HG03442 (cell line): ENCODE measurements around the gene NRBF2.
A peak's percentile ranks its signal among the peaks of the same experiment; 100 is the strongest.

ENCODE experiments used
- ATAC-seq: cut with Tn5 transposase; IDR thresholded peaks from one replicate; pipeline ENCODE4 v1.9.1; 2021; ENCODE audit warnings: mild to moderate bottlenecking, moderate library complexity; ENCODE audit not compliant: unreplicated experiment

The NRBF2 gene

DNA sequence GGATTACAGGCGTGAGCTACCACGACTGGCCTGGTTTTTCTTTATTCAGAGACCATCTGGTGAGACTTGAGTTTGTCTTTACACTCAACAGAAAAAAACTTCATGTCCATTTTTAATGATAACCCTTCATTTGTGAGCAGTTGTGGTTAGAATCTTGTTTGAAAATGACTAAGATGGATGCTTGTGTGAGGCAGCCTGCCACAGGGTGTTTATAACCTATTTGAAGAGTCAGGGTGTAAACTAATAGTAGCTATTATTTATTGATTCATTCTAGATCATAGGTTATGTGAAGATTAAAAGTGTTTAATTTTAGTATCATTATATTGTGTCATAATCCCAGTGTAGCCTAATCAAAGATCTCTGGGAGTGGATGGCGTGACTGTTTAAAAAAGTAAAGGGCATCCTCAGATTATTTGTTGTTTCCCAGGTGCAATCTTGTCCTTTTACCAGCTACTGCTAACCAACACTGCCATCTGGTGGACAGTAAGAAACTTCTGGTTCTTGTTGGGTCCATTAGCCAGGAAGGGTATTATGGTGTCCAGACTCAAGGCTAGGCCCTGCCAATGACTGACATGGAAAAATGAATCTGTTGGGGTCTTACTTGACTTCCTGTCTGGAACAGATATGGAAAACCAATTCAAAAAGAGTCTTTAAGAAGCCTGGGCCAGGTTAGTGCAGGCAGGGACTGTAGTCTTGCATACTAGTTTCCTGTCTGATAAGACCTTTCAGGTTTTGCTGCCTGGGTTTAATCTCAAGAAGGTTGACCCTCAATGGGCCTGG is 24.9 kb downstream of the NRBF2 start:
- peak; percentile 72 for ATAC-seq

DNA sequence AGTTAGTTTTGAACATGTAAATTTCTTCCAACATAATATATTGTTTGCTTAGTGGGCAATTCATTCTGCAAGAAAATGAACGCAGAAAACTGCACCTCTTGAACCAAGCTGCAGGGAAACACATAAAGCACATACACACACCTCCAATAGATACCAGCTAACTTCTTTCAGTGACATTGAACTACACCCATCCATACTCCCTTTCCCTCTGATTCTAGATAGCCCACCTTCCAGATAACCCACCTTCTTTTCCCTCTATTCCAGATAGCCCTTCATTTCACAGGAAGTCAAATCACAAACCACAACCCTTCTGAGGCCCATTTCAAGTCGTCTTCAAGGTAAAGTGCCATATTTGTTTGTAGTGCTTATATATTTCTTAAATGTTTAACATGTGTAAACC is 28.5 kb downstream of the NRBF2 start:
- no peak for ATAC-seq

DNA sequence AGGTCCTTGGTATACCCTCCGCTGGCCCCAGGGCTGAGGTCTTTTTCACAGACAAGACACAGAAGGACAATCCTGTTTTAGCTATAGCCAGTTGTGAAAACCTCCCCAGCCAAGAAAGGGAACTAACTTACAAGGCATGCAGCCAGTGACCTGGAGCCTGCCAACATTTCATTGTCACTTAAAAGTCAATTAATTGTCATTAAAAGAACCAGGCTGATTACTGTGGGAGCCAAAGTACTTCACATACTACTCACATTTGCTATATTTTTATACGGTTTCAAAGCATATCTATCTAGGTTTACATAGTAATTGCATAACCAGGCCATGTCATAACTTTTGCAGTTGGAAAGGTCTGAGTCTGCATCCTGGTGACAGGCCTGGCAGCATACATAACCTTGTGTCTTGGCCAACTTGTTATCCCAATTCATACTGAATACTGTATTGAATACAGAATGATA is 31.1 kb downstream of the NRBF2 start:
- ATAC-seq: no peak

DNA sequence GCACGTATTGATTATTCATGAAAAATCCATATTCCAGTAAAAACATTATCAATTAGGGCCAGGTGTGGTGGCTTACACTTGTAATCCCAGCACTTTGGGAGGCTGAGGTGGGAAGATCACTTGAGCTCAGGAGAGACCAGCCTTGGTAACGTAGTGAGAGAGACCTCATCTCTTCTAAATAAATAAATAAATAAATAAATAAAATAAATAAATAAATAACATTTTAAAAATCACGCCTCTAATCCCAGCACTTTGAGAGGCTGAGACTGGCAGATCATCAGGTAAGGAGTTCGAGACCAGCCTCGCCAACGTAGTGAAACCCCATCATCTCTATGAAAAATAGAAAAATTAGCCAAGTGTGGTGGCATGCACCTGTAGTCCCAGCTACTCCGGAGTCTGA is 32.1 kb downstream of the NRBF2 start:
- no peak for ATAC-seq

DNA sequence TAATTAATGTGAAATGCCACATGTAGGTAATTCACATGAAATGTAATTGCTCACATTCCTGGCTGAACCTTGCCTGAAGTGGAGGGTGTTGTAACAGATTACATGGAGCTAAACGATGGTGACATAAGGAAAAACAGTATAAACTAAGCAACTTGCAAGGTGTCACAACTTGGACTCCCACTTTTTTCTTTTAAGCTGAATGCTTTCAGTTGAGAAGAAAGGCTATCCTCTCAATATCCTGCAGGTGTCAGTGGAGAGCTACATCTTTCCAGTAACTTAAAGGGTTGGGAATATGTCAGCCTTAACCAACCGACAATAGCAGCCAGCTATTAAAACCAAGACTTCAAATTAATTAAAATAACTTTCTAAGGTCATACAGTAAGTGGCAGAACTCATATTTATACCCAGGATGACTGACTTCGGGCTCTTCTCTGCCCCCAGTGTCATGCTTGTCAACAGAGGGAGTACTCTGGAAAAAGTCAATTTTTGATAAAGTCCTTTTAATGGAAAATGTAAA is 33.7 kb downstream of the NRBF2 start:
- ATAC-seq: peak; percentile 65

DNA sequence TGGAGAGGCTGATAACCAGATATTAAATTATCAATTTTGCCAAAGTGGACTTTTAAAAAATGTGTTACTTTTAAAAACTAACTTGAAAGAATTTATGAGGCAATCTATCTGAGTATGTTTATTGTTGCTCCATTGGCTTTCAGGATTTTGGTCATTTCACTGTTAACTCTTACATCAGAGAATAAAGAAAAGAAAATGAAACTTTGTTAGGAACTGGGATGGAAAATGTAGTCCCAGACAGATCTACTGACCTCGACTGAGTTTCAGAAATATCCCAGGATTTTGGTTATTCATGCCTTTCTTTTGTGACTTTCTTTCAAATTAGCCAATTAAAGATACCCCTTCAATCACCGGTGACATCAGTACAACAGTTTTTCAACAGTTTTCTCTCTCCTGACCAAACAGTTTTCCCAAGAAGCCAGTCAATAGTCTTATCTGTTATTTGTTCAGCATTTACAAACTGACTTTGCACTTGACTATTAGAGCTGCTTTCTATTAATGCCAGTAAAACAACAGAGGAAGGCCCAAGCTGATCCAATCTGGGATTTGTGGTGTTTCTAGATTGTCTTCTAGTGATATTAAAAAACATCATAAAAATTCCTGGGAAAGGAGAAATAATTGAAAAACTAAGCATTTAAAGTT is 35.8 kb downstream of the NRBF2 start:
- ATAC-seq: no peak

DNA sequence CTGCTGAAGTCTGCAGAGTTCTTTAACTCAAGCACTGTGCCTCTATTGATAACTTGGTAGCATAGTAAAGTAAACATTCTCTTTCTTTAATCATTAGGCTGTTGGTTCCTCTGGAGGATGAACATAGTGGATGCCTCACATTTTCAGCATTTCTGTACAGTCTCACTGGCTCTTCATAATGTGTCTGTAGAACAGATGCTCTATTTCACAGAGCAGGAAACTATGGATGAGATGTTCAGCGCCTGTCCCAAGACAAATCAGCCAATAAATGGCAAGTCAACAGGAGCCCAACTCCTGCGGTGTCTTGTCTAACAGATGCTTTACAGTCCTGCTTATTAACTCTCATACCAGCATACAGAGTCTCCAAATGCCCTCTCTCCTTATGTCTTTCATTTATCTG is 36.5 kb downstream of the NRBF2 start:
- no peak for ATAC-seq

DNA sequence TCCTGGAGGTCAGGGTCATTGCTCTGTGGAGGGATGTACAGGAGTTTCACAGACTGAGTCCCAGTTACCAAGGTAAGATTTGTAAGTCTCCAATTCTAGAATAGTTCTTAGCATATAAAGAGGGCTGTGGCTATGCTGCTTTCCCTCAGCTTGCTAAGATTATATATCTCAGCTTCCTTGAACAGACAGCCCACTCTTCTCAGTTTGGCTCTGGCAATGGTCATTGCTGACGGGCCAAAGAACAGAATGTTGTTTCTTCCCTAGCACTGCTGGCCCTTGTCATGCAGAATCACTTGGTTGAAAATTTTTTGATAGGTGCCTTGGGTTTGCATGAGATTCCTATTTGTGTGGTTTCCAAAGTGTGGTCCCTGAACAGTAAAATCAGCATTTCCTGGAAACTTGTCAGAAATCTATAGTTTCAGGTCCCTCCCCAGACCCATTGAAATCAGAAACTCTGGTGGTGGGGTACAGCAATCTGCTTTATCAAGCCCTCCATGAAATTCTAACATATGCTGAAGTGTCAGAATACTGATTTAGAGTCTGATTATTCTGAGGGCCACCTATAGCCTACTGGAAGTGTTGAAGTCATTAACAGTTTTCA is 38.2 kb downstream of the NRBF2 start:
- ATAC-seq: no peak

DNA sequence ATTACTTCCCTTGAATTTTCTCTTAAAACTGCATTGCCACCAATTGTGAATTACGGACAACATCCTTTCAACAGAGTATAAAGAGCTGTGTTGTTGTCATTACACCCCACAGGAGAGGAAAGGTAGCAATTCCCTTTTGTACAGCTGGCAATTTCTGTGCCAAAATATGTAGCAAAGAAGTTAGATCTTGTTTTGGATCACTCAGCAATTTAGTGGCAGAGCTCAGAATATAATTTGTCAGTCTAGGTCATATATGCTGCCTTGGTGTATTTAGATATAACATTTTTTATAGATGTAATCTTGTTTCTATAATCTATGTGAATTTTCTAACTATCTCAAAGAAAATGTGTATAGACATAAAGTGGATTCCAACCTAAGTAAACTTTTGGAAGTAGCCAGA is 38.8 kb downstream of the NRBF2 start:
- no peak for ATAC-seq

DNA sequence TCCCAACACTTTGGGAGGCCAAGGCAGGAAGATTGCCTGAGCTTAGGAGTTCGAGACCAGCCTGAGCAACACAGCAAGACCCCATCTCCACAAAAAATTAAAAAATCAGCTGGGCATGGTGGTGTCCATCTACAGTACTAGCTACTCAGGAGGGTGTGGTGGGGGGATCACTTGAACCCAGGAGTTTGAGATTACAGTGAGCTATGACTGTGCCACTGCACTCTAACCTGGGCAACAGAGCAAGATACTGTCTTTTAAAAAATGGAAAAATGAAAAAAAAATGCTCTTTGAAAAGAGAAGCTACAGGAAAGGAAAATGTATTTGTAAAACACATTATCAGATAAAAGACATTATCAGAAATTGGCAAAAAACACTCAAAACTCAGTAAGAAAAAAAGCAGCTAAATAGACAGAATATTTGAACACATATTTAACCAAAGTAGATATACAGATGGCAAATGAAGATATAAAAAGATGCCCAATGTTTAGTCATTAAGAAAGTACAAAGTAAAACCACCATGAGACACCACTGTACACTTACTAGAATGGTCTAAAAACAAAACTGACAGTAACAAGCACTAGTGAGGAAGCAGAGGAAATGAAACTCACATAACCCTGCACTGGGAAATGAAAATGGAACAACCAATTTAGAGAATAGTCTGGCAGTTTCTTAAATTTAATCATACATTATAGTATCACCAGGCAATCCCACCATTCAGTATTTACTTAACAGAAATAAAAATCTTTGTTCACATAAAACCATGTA is 40.5 kb downstream of the NRBF2 start:
- peak; percentile 99 for ATAC-seq

DNA sequence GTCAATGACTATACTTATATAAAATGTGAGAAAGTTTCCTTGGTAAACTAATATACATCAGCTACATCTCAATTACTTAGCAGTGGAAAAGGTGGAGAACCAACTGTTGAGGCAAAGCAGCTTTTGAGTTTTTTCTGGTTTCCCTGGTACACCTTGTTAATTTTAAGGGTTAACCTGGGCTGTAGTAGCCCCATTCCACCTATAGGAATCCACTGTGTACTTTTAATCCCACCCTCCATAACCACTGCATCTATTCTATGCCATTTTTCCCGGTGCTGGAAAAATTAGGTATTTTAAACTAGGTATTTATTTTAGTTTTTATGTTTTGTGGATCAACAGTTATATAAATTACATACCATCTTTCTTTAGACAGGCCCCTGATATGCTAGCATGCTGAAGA is 42.4 kb downstream of the NRBF2 start:
- no peak for ATAC-seq

DNA sequence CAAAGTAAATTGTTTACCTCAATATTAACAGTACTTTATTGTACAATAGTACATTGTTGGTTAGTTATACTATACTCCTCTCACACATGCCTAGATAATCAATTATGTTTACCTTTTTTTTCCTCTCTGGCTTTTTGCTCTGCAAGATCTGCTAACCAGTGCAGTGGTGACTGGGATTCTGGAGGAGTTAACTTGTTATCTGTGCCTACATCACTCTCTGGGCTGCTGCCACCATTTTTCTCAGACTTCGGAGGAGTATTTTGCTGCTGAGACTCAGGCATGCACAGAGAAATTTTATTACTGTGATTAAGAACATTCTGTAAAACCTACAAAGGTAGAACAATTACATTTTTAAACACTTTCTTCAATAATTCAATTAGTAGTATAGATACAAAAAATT is 59.7 kb downstream of the NRBF2 start:
- ATAC-seq: no peak

DNA sequence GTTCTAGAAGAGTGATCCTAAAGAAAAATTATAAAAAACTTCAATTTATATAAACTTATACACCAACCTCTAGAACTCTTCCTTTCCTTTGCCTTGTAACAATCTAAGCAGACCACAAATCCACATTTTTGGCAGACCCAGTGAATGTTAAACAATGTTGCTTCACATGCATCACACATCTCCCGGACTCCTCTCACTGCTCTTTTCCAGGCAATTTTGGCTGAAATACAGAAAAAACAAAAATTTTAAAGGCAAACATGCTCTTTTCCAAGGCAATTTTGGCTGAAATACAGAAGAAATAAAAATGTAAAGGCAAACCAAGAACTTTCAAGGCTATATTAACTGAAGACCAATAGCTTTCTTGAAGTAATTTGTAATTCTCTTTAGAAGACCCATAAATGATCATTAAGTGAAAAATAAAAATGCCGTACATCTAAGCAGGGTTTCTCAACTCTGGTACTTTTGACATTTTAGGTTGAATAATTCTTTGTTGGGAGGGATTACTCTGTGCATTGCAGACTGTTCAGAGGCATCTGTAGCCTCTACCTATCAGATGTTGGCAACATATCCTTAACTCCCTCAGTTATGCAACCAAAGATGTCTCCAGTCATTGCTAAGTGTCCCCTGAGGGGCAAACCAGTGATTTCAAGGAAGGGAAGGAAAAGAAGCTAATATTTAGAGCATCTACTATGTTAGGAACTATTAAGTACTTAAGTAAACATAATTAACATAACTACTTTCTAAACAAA is 64.4 kb downstream of the NRBF2 start:
- ATAC-seq: no peak

DNA sequence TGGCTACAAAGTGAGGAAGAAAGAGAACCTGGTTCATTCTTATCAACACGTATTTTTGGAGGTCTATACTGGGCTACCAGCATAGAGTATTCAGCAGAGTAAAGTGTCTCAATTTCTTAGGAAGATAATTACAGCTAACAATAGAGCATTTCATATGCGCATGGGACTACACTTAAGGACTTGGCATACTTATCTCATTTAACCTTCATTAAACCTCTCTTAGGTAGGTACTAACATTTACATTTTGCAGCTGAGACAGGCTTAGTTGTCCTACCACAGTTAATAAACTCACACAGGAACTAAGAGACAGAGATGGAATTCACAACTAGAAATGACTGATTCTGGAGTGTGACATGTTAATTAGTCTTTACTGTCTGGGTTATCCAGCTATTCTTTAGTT is 66.6 kb downstream of the NRBF2 start:
- no peak for ATAC-seq

DNA sequence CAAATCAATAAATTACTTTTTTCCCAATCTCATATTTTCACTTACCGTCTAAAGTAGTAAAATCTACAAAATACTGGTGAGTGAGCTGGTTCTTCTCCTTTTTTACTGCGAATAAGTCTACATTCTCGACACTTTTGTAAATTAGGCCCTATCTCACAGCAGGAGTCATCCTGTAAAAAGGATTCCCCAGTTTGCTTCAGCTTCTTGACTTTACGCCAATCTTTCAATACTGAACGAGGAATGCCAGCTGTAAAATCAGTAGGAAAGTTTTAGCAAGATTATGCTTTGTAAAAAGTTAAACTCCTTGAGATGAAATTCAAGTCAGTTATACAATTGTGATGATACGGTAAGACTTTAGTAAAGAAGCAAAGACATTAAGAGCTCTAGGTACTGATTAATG is 67.3 kb downstream of the NRBF2 start:
- ATAC-seq: no peak

DNA sequence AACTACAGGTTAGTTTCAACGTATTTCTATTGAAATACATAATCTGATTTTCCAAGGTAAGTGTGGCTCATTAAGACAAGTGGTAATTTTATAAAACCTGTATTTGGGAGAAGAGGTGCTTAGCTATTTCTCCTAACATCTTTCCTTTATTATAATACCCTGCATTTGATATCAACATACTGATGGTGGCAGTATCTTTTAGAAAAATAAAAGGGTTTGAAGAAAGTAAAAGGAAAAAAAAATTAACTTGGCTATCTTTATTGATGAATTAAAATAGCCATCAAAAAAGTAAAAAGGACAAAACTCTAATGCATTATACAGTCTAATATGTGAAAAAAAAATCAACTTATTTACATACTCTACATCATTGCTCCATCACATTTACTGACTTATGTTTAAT is 68.0 kb downstream of the NRBF2 start:
- no peak for ATAC-seq
